ENCODE measurements around the gene FGF8.
"Not testable (repeated sequence)": the region's sequence is repeated elsewhere in the genome, so short reads cannot be mapped to it uniquely, and the experiment has no call there.

Gene FGF8, protein sequence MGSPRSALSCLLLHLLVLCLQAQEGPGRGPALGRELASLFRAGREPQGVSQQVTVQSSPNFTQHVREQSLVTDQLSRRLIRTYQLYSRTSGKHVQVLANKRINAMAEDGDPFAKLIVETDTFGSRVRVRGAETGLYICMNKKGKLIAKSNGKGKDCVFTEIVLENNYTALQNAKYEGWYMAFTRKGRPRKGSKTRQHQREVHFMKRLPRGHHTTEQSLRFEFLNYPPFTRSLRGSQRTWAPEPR

DNA sequence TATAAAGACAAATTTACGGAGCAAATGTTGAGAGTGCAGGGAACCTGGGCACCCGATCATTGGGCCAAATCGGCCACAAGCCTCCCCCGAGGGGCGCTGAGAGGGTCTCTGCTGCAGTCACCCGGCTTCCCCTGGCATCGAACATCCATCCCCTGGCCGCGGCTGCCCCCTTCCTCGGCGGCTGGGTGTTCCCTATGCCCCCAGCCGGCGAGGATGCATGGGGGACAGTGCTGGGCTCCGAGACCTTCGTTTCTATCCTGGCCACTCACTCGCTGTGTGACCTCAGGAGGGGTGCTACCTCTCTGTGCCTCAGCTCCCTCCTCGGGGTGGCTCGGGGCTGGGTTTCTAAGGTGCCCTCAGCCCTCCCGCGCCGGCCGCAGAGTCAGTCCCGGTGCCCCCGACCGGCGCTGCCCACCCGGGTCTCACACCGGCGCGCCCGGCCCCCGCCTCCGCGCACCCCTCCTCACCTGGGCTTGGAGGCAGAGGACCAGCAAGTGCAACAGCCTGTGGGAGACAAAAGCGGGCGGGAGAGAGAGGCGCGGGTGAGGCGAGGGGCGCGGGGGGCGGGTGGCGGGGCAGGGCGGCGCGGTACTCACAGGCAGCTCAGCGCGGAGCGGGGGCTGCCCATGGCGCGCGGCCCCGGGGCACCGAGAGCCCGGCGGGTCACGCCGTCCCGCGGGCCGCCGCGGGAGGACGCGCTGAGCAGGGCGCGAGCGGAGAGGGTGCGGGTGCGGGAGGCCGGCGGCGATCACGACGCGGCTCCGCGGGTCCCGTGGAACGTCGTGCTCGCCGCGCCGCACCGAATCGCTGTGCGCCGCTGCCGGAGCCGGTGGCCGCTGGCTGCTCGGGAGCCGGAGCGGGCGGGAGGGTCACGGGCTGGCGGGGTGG lies at the start of gene FGF8:
Gene FGF8 (minus strand): TSS at position 842 of the 888 bp plus-strand sequence. CDS start 214 bp downstream, at position 628.
- DNase-seq (ENCODE audit: insufficient read length, low spot score) (no peak), FAIRE-seq (no peak)

DNA sequence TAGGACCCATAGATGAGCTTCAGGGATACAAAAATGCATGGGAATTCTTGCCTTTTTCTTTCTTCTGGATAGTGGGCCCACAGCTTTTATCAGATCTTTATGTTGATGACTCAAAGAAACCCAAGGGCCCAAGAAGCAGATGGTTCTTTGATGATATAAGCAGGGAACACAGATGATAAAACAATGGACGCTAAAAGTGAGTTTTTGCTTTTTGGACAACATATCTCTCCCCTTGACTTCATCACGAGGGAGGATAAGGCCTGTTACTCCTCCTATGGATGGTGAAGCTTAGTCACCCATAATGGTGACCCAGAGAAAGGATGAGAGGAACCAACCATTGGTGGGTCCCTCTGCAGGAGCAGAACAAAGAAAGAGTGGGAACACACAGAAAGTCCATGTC lies 48.8 kb upstream of the FGF8 start:
- DNase-seq (ENCODE audit: insufficient read length, low spot score) = no peak
- no peak for FAIRE-seq

DNA sequence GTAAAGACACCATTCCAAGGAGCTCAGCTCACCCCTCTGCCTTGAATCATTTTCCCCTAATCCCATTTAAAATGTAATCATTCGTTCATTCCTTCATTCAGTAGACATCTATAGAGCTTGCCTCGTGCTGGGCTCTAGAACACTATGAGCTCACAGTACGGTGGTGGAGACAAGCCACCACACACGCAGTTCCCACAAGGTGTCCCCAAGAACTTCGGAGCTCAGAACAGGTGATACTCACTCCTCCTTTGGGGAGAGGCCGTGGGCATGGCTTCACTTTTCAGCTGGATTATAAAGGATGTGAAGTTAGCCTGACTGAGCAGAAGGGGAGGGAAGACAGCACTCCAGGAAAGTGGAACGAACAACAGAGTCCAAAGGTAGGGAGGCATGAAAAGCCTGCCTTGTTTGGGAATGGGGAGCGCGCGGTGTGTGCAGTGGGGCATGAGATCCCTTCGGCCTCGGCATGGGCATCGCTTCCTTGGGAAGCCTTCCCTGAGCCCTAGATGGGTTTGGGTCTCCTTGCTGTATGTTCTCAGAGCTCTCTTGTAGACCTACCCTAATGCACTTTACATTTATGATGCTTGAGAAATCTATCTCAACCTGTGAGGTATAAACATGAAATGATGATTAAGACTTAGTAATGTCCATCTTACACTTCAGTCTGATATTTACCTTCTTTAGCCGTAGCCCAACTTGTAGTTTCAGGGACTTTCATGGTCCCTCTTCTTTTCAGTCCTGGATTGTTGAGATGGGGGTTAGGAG lies 43.1 kb upstream of the FGF8 start:
- FAIRE-seq = no peak
- DNase-seq (ENCODE audit: insufficient read length, low spot score) = no peak

DNA sequence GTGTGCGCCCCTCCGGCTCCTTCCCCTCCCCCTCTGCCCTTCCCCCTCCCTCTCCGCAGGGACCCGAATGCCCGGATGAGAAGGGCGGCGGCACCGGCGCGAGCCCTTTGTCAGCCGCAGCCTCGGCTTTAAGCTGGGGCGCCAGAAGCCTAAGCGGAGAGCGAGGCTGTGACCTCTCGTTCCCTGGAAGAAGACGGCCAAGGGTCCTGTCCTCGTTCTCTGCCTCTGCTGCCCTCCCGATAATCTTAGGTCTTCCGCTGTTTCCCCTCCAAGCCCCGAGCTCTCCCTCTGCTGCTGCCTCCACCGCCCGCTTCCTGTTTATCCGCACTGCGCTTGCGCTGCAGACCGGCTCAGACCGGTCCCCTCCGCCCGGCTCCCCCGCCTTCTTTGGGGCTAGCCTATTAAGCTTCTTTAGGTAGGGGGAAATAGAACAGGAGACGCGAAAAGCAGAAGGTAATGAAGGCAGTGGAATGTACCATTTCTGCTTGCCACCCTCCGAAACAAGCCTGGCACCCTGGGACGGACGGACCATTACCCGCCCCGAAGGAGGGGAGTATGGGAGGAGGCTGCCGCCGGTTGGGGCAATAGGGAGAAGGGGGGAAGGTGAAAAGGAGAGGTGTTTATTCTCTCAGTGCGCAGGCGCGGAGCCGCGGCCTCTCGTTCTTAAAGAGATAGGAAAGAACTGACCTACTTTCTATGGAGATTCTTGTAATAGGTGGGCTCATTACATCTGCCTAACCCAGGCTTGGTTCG lies 42.4 kb upstream of the FGF8 start, which contains the start of gene OGA:
Gene OGA (minus strand): TSS at position 326 of the 753 bp plus-strand sequence. CDS start 422 bp downstream, outside the sequence.
- peak; percentile 100 for FAIRE-seq
- peak; percentile 73 for DNase-seq (ENCODE audit: insufficient read length, low spot score)

DNA sequence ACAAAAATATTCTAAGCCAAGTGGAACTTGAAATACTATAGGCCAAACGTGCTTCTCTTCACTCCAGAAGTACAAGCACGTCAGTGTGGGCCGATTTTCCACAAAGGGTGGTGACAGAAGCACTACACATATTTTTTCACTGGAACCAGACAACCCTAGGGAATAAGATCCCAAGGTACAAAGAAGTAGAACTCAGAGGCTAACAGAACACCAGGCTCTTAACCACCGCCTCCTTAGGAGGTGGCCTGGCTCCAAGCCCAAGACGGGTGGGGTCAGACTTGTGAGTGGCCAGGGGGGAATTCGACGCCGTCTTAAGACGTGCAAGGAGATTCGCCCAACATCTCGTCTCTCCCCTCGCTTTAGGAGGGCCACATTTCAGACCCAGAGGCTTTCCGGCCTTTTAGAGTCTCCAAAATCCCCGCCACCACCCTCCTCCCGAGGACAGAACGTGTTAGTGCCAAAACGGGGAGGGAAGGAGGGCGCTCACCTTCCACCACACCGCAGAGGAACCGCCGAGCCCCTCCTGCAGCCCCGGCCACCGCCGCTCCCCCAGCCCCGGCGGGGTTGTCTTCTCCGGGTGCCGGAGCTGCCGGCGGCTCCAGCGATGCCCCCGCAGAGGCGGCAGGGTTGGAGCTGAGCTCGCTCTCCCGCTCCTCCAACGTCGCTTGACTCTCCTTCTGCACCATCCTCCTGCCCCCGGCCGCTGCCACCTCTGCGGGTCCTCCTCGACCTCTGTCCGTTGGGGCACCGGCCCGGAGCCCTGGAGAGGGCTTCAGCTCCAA lies 41.6 kb upstream of the FGF8 start:
- FAIRE-seq (no peak), DNase-seq (ENCODE audit: insufficient read length, low spot score) (no peak)

DNA sequence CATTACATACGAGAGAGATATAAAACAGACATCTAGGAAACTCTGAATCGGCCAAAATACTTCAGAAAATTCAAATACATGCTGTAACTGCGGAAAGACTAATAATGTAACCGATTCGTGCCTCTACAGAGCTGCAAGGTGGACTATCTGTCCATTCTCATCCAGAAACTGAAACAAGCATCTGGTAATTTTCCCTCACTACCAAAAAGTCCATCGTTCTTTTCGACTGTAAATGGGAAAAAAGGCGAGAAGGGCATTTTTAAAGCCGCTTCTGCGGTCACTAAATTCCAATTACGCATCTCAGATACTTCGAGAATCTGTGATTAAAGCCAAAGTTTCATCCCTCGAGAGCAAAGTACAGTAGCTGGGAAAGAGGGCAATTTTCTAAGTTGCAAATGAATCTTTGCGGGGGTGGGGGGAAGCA lies 41.0 kb upstream of the FGF8 start:
- DNase-seq (ENCODE audit: insufficient read length, low spot score) (no peak), FAIRE-seq (peak; percentile 45)

DNA sequence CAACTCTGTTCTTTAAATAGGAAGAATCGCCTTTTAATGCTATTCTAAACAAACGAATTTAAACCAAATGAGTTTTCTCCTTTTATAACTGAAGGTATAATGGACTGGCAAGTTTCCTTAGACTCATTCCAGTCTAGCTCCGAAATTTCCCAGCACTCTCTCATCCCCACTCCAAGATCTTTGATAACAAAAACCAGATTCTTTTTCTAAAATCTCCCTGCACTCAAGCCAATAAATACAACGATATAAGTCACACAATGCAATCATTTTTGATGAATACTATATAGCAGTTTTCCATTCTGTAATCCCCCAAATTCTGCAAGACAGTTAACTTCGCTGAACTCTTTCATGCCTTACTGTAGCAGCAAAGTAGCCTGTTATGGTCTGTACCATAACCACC lies 40.5 kb upstream of the FGF8 start:
- DNase-seq (ENCODE audit: insufficient read length, low spot score) = no peak
- FAIRE-seq = no peak

DNA sequence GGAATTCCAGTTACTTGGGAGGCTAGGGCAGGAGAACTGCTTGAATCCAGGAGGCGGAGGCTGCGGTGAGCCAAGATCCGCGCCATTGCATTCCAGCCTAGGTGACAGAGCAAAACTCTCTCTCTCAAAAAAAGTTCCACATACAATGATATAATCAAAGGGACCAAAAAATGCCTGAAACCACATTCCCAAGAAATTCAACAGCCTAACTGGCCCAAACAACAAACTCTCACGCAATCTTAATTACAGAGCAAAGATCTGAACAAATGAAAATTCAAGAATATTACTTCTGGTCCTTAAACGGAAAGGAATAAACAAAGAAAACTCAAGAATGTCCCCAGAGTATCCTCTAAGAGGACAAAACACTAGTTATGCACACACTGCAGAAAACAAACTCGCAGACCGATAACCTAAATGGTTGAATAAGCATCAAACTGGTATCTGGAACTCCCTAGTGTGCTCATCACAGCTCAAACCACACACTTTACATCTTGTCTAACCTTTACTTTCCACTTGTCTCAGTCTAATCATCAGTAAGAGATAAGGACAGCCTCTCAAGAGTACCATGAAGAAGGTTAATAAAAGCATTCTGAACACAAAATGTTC lies 38.7 kb upstream of the FGF8 start:
- DNase-seq (ENCODE audit: insufficient read length, low spot score) (no peak), FAIRE-seq (peak; percentile 88)

DNA sequence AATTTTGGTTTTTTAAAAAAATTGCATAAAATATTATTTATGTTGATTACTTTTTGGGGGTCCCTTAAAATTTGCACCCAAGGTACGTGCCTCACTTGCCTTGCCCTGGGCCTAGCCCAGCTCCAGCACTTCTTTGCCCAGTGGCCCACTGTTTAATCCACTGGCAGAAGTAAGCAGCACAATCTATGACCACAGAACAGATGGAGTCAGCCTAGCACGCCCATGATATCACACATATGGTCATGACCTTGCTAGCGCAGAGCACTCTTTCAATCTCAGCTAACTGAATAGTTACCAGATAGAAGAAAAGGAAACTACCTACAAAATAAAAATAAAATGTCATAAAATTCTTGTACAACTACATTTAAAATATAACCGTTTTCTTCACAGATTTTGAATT lies 36.7 kb upstream of the FGF8 start:
- no peak for FAIRE-seq

DNA sequence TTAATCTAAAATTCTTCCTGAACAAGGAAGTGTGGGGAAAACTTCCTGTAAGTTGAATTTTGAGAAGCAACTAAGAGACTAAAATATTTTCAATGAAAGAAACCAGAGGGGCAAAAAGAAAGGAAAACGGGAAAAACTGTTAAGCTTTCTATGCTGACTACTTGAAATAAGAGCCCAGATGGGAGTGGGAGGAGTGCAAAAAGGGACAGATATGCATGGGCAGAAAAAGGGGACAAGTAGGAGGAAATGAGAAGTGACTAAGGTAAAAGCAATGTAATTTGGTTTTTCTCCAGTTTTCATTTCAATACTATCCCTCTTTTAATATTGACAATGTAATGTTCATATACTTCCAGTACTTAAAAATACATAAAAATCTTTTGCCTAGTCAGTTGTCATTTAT lies 31.2 kb upstream of the FGF8 start:
- DNase-seq (ENCODE audit: insufficient read length, low spot score) (no peak), FAIRE-seq (no peak)

More for the DNA sequence above, 36.7 kb upstream of the FGF8 start:
- DNase-seq (ENCODE audit: insufficient read length, low spot score) = no peak

DNA sequence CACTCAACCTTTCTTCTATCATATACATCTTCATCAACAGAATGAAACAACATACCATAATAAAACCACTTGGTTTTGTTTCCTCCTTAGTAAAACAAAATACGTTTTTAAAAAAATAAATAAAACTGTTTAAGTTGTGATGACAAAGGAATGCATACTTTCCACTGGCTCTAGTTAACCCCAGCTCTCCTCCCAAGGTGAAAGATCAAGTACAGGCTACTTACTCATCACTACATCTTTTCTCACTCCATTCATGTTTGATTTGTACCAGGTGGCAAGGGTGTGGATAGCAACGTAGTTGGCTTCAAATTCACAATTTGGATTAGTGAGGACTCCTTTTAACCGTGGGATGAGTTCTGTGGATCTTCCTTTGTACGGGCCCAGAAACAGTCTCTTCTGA lies 27.6 kb upstream of the FGF8 start:
- DNase-seq (ENCODE audit: insufficient read length, low spot score) (no peak), FAIRE-seq (no peak)

DNA sequence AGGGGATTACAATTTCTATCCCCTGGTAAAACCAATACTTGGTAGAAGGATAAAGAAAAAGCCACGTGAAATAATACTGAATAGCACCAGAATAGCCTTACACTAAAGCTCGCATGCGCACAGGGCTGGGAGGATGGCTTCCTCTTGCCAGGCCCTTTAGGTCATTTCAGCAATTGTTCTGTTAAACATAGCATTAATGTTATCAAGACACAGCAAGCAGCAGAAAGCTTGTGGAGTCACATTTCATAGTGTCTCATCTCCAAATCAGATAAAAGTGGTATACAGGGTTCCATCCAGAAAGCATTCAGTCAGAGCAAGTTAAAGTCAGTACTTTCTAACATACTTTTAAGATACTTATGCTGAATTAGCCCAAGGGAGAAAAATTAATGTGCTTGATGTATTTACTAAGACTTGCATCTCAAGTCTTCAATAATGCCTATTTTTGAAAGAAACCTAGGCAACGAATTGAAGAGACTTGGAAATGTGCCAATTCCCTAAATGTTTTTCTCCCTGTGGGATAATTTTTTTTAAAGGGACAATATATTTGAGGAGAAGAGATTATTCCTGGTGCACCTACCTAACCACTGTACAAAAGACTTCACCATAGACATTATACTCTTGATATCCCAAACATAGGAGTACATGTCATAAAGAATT lies 21.6 kb upstream of the FGF8 start:
- DNase-seq (ENCODE audit: insufficient read length, low spot score) (no peak), FAIRE-seq (no peak)

DNA sequence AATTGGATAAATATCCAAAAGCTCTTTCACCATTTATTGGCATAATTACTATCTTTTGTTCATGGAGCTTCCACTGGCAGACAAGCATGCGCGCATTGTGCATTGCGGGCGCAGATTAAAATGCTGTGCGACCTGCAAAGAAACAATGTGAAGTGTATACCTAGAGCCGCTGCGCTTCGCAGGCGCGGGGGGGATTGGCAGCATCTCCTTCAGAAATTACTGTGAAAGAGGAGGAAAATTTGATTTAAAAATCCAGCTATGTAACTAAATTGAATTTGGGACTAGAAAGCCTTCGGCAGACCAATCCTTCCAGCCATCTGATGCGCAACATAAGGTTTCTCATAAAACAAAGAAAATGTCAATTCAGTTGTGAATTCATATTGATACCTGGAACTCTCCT lies 17.6 kb upstream of the FGF8 start:
- FAIRE-seq (no peak), DNase-seq (ENCODE audit: insufficient read length, low spot score) (no peak)

DNA sequence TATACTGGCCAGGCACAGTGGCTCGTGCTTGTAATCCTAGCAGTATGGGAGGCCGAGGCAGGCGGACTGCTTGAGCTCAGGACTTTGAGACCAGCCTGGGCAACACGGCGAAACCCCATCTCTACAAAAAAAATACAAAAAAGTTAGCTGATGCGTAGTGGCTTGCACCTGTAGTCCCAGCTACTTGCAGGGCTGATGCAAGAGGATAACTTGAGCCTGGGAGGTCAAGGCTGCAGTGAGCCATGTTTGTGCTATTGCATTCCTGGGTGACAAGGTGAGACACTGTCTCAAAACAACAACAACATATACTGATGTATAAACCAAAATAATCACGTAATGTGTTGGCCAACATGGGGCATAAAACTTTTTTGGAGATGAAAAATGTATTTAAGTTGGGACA lies 13.8 kb upstream of the FGF8 start:
- FAIRE-seq = peak; percentile 44
- no peak for DNase-seq (ENCODE audit: insufficient read length, low spot score)

DNA sequence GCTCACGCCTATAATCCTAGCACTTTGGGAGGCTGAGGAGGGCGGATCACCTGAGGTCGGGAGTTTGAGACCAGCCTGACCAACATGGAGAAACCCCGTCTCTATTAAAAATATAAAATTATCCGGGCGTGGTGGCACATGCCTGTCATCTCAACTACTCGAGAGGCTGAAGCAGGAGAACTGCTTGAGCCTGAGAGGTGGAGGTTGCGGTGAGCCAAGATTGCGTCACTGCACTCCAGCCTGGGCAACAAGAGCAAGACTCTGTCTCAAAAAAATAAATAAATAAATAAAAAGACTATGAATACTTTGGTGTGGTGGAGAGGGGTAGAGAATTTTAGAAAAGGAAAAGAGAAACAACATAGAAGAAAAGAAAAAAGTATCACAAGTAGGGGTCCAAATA lies 13.3 kb upstream of the FGF8 start:
- not testable (repeated sequence) for FAIRE-seq; DNase-seq (ENCODE audit: insufficient read length, low spot score)

DNA sequence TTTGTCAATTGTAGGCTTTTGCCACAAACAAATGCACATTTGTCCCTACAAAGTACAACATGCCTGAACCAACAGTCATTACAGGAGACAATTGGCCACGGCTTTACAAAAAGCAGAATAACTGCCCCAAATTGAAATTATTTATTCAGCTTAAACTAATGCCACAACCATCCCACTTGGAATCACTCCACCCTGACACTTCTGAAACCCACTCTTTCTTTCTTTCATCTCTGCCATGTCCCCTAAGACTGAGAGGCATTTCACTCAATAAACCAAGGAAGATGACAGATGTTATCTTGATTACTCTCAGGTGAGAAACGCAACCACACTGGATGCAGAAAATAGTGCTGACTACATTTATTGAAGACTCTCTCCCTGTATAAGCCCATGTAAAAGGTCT lies 9.9 kb upstream of the FGF8 start:
- FAIRE-seq (no peak), DNase-seq (ENCODE audit: insufficient read length, low spot score) (no peak)

DNA sequence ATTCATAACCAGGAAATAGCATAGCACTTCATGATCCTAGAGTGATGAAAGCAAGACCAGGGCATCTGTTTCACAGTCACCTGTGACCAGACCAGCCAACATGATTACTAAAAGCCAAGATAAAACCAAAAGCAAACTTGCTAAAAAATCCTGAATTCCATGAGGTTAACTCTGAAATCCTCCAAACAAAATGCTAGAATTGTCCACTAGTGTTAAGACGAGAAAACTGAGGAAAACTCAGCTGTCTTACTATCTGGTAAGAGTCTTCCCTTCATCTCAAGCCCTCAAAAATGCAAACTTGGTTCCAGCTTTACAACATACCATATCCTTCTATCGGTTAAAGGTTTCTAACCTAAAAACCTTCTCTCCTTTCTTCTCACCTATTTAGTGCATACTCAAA lies 8.6 kb upstream of the FGF8 start:
- no peak for FAIRE-seq
- DNase-seq (ENCODE audit: insufficient read length, low spot score) = no peak

DNA sequence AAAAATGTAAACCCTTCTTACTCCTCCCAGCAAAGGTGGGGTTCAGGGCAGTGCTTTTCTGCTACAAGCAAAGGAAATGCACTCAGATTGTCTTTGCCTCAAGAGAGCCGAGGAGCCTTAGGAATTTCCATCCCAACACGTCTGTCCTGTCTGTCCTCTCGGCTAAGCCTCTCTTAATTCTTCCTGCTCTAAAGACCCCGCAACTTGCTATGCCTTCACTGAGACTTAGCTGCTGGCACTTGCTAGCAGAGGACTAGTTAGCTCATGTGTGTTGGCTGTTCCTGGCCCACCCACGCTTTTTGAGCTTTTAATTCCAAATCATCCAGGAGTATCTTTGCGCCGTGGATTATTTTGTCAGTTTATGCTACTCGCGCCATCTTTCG lies 7.8 kb upstream of the FGF8 start:
- FAIRE-seq = no peak
- no peak for DNase-seq (ENCODE audit: insufficient read length, low spot score)

All from GM19239 (cell line).